GM23338 (cell line): ENCODE measurements around the gene GADL1. TPM values are rescaled to one million over a fixed set of nuclear protein-coding genes. Genes with fewer than 3 reads are reported as not detected.

Experiments used
- ATAC-seq: fragments of 200-7000 bp; cut with Tn5 transposase; 3 replicates; pipeline ENCODE4 v1.9.1; 2020
- DNase-seq: peaks from one replicate; pipeline ENCODE4 v3.0.0-alpha.2; 2015; ENCODE audit warnings: low spot score
- H2AFZ ChIP-seq: fragments of 200-600 bp; sonication (generic); 2 replicates; pipeline ENCODE4 v1.8.0; 2016; ENCODE audit warnings: antibody characterized with exemption, mild to moderate bottlenecking, moderate library complexity
- H3F3A ChIP-seq: fragments of 200-600 bp; sonication (generic); replicated peaks from 2 replicates; pipeline ENCODE4 v1.8.0; 2017; ENCODE audit warnings: antibody characterized with exemption, mixed run types, low read depth
- H3K27ac ChIP-seq: fragments of 200-600 bp; sonication (generic); 2 replicates; pipeline ENCODE4 v1.6.1; 2016; ENCODE audit warnings: low read depth
- H3K27me3 ChIP-seq: fragments of 200-600 bp; sonication (generic); 2 replicates; pipeline ENCODE4 v1.8.0; 2016; ENCODE audit warnings: mild to moderate bottlenecking, mixed run types, moderate library complexity; ENCODE audit not compliant: insufficient read depth
- H3K36me3 ChIP-seq: fragments of 200-600 bp; sonication (generic); 2 replicates; pipeline ENCODE4 v1.8.0; 2016; ENCODE audit warnings: mild to moderate bottlenecking; ENCODE audit not compliant: insufficient read depth
- H3K4me1 ChIP-seq: fragments of 200-600 bp; sonication (generic); 2 replicates; pipeline ENCODE4 v1.8.0; 2016; ENCODE audit warnings: mild to moderate bottlenecking, moderate library complexity; ENCODE audit not compliant: insufficient read depth
- H3K4me2 ChIP-seq: fragments of 200-600 bp; sonication (generic); 2 replicates; pipeline ENCODE4 v1.7.1; 2017; ENCODE audit warnings: mixed run types
- H3K4me3 ChIP-seq: fragments of 200-600 bp; sonication (generic); 2 replicates; pipeline ENCODE4 v1.6.1; 2016; ENCODE audit warnings: mixed run types
- H3K79me2 ChIP-seq: fragments of 200-600 bp; sonication (generic); replicated peaks from 2 replicates; pipeline ENCODE4 v1.8.0; 2017; ENCODE audit warnings: mild to moderate bottlenecking; ENCODE audit not compliant: insufficient read depth
- H3K9me2 ChIP-seq: fragments of 200-600 bp; sonication (generic); 2 replicates; pipeline ENCODE4 v1.8.0; 2017; ENCODE audit not compliant: insufficient read depth
- H4K20me1 ChIP-seq: fragments of 200-600 bp; sonication (generic); replicated peaks from 2 replicates; pipeline ENCODE4 v1.8.0; 2017; ENCODE audit warnings: mild to moderate bottlenecking; ENCODE audit not compliant: insufficient read depth
- H3K27ac Mint-ChIP-seq: 2 replicates; pipeline ENCODE4 v1.8.0; 2020; ENCODE audit warnings: inconsistent platforms, mild to moderate bottlenecking, moderate library complexity, mixed read lengths
- H3K27me3 Mint-ChIP-seq: 3 replicates; pipeline ENCODE4 v1.8.0; 2022; ENCODE audit warnings: low read depth, mild to moderate bottlenecking, moderate library complexity, mixed read lengths, inconsistent platforms; ENCODE audit not compliant: insufficient read depth, poor library complexity
- H3K36me3 Mint-ChIP-seq: 3 replicates; pipeline ENCODE4 v1.8.0; 2021; ENCODE audit warnings: low read depth, mild to moderate bottlenecking, inconsistent platforms, moderate library complexity, mixed read lengths
- H3K4me1 Mint-ChIP-seq: 3 replicates; pipeline ENCODE4 v1.8.0; 2020; ENCODE audit warnings: mild to moderate bottlenecking, inconsistent platforms, mixed read lengths
- H3K4me3 Mint-ChIP-seq: 3 replicates; pipeline ENCODE4 v1.8.0; 2021; ENCODE audit warnings: moderate library complexity, mild to moderate bottlenecking, inconsistent platforms, mixed read lengths
- H3K9me3 Mint-ChIP-seq: 3 replicates; pipeline ENCODE4 v1.8.0; 2020; ENCODE audit warnings: moderate library complexity, mild to moderate bottlenecking, inconsistent platforms, mixed read lengths
- EZH2 ChIP-seq: fragments of 200-600 bp; sonication (generic); IDR thresholded peaks from one replicate; pipeline ENCODE4 v1.8.0; 2017; ENCODE audit warnings: antibody characterized with exemption, mild to moderate bottlenecking, low read depth; ENCODE audit not compliant: unreplicated experiment
- EZH2phosphoT487 ChIP-seq: fragments of 200-600 bp; sonication (generic); IDR thresholded peaks from one replicate; pipeline ENCODE4 v1.8.1; 2018; ENCODE audit warnings: antibody characterized with exemption; ENCODE audit not compliant: unreplicated experiment
- JUNB ChIP-seq: IDR thresholded peaks from one replicate; pipeline ENCODE4 v1.6.1; 2016; ENCODE audit warnings: antibody characterized with exemption; ENCODE audit not compliant: unreplicated experiment
- NANOG ChIP-seq: IDR thresholded peaks from 2 replicates; pipeline ENCODE4 v1.6.1; 2016; ENCODE audit warnings: antibody characterized with exemption, borderline replicate concordance
- POLR2AphosphoS5 ChIP-seq: IDR thresholded peaks from 2 replicates; pipeline ENCODE4 v1.6.1; 2016; ENCODE audit warnings: antibody characterized with exemption, low read depth
- STAT1 ChIP-seq: IDR thresholded peaks from one replicate; pipeline ENCODE4 v1.6.1; 2016; ENCODE audit warnings: antibody characterized with exemption; ENCODE audit not compliant: unreplicated experiment
- ZNF114 ChIP-seq: fragments of 250-450 bp; sonication (Bioruptor Pico); IDR thresholded peaks from 2 replicates; pipeline ENCODE4 v1.5.0; 2020; ENCODE audit warnings: mild to moderate bottlenecking, moderate library complexity
- ZNF331 ChIP-seq: fragments of 250-450 bp; sonication (Bioruptor Pico); IDR thresholded peaks from 2 replicates; pipeline ENCODE4 v1.5.0; 2020; ENCODE audit warnings: low read depth, mild to moderate bottlenecking, moderate library complexity
- polyA plus RNA-seq: library from polyadenylated mRNA; unstranded; fragments of >200 nt; fragmentation: Nextera tagmentation; extraction: Ambion mirVana; gene quantifications from 2 replicates; pipeline ENCODE4 v1.2.1, GENCODE V29; 2016
- total RNA-seq: library from RNA; depleted of rRNA; stranded (reverse); fragments of >200 nt; shearing (Covaris generic); gene quantifications from 2 replicates; pipeline ENCODE4 v1.2.3, GENCODE V29; 2014
- TF ChIP-seq, protein P1 (sequence below): IDR thresholded peaks from 2 replicates; pipeline ENCODE4 v1.6.1; 2016; ENCODE audit warnings: antibody characterized with exemption
- TF ChIP-seq, protein P2 (sequence below), 2 experiments: fragments of 200-600 bp in 1 of 2; sonication (generic) in 1 of 2; conservative IDR thresholded peaks; 2 replicates each; pipeline versions ENCODE4 v1.5.1 to v1.6.1; 2016 to 2017; ENCODE audit warnings: antibody characterized with exemption in 2 of 2, low read depth in 2 of 2, mild to moderate bottlenecking in 2 of 2, moderate library complexity in 1 of 2
- TF ChIP-seq, protein P3 (sequence below): IDR thresholded peaks from one replicate; pipeline ENCODE4 v1.6.1; 2018; ENCODE audit warnings: antibody characterized with exemption; ENCODE audit not compliant: unreplicated experiment
- TF ChIP-seq, protein P4 (sequence below): fragments of 250-450 bp; sonication (Bioruptor Pico); IDR thresholded peaks from 2 replicates; pipeline ENCODE4 v1.5.0; 2020; ENCODE audit warnings: mild to moderate bottlenecking, moderate library complexity

Gene GADL1
- total and polyA plus RNA-seq, 2 experiments from 2014 or later, result 0.35 to 0.50 TPM

GRCh38 chr3:30724863-30725262, 169.6 kb downstream of the GADL1 start (continued):
- TF ChIP-seq, protein P1, sequence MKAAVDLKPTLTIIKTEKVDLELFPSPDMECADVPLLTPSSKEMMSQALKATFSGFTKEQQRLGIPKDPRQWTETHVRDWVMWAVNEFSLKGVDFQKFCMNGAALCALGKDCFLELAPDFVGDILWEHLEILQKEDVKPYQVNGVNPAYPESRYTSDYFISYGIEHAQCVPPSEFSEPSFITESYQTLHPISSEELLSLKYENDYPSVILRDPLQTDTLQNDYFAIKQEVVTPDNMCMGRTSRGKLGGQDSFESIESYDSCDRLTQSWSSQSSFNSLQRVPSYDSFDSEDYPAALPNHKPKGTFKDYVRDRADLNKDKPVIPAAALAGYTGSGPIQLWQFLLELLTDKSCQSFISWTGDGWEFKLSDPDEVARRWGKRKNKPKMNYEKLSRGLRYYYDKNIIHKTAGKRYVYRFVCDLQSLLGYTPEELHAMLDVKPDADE, result no peak
- TF ChIP-seq ZNF114, result no peak
- TF ChIP-seq EZH2, result no peak

- ATAC-seq (no peak), DNase-seq (no peak)
- Histone ChIP-seq H3K27ac (no peak overlapping the region), H3K4me3 (no peak overlapping the region), H3K36me3 (no peaks in the 10 kb centered on the region), H3K27me3 (no peaks in the 10 kb centered on the region), H3K79me2 (no peaks in the 10 kb centered on the region), H3K4me2 (no peak overlapping the region), H3K9me2 (peaks cover 9% of the 10 kb centered on the region), H2AFZ (no peak overlapping the region), H3F3A (no peaks in the 10 kb centered on the region), H3K4me1 (no peaks in the 10 kb centered on the region), H4K20me1 (no peaks in the 10 kb centered on the region)
- Mint-ChIP-seq H3K36me3 (no peaks in the 10 kb centered on the region), H3K9me3 (no peaks in the 10 kb centered on the region), H3K4me1 (0 out of 3 replicates have a peak, but pooled peaks cover 2% of the 10 kb centered on the region), H3K27me3 (no peaks in the 10 kb centered on the region), H3K4me3 (no peak overlapping the region), H3K27ac (no peak overlapping the region)
- TF ChIP-seq, protein P2, sequence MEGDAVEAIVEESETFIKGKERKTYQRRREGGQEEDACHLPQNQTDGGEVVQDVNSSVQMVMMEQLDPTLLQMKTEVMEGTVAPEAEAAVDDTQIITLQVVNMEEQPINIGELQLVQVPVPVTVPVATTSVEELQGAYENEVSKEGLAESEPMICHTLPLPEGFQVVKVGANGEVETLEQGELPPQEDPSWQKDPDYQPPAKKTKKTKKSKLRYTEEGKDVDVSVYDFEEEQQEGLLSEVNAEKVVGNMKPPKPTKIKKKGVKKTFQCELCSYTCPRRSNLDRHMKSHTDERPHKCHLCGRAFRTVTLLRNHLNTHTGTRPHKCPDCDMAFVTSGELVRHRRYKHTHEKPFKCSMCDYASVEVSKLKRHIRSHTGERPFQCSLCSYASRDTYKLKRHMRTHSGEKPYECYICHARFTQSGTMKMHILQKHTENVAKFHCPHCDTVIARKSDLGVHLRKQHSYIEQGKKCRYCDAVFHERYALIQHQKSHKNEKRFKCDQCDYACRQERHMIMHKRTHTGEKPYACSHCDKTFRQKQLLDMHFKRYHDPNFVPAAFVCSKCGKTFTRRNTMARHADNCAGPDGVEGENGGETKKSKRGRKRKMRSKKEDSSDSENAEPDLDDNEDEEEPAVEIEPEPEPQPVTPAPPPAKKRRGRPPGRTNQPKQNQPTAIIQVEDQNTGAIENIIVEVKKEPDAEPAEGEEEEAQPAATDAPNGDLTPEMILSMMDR (conservative IDR thresholded peaks at IDR 0.05; ENCODE audit: low read depth in 2 of 2), result no peak
- TF ChIP-seq JUNB (no peak), EZH2phosphoT487 (no peak), ZNF331 (no peak), STAT1 (no peak), ZNF114 (no peak), NANOG (no peak), POLR2AphosphoS5 (no peak)
- TF ChIP-seq, protein P3, sequence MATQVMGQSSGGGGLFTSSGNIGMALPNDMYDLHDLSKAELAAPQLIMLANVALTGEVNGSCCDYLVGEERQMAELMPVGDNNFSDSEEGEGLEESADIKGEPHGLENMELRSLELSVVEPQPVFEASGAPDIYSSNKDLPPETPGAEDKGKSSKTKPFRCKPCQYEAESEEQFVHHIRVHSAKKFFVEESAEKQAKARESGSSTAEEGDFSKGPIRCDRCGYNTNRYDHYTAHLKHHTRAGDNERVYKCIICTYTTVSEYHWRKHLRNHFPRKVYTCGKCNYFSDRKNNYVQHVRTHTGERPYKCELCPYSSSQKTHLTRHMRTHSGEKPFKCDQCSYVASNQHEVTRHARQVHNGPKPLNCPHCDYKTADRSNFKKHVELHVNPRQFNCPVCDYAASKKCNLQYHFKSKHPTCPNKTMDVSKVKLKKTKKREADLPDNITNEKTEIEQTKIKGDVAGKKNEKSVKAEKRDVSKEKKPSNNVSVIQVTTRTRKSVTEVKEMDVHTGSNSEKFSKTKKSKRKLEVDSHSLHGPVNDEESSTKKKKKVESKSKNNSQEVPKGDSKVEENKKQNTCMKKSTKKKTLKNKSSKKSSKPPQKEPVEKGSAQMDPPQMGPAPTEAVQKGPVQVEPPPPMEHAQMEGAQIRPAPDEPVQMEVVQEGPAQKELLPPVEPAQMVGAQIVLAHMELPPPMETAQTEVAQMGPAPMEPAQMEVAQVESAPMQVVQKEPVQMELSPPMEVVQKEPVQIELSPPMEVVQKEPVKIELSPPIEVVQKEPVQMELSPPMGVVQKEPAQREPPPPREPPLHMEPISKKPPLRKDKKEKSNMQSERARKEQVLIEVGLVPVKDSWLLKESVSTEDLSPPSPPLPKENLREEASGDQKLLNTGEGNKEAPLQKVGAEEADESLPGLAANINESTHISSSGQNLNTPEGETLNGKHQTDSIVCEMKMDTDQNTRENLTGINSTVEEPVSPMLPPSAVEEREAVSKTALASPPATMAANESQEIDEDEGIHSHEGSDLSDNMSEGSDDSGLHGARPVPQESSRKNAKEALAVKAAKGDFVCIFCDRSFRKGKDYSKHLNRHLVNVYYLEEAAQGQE, result no peak
- TF ChIP-seq, protein P4, sequence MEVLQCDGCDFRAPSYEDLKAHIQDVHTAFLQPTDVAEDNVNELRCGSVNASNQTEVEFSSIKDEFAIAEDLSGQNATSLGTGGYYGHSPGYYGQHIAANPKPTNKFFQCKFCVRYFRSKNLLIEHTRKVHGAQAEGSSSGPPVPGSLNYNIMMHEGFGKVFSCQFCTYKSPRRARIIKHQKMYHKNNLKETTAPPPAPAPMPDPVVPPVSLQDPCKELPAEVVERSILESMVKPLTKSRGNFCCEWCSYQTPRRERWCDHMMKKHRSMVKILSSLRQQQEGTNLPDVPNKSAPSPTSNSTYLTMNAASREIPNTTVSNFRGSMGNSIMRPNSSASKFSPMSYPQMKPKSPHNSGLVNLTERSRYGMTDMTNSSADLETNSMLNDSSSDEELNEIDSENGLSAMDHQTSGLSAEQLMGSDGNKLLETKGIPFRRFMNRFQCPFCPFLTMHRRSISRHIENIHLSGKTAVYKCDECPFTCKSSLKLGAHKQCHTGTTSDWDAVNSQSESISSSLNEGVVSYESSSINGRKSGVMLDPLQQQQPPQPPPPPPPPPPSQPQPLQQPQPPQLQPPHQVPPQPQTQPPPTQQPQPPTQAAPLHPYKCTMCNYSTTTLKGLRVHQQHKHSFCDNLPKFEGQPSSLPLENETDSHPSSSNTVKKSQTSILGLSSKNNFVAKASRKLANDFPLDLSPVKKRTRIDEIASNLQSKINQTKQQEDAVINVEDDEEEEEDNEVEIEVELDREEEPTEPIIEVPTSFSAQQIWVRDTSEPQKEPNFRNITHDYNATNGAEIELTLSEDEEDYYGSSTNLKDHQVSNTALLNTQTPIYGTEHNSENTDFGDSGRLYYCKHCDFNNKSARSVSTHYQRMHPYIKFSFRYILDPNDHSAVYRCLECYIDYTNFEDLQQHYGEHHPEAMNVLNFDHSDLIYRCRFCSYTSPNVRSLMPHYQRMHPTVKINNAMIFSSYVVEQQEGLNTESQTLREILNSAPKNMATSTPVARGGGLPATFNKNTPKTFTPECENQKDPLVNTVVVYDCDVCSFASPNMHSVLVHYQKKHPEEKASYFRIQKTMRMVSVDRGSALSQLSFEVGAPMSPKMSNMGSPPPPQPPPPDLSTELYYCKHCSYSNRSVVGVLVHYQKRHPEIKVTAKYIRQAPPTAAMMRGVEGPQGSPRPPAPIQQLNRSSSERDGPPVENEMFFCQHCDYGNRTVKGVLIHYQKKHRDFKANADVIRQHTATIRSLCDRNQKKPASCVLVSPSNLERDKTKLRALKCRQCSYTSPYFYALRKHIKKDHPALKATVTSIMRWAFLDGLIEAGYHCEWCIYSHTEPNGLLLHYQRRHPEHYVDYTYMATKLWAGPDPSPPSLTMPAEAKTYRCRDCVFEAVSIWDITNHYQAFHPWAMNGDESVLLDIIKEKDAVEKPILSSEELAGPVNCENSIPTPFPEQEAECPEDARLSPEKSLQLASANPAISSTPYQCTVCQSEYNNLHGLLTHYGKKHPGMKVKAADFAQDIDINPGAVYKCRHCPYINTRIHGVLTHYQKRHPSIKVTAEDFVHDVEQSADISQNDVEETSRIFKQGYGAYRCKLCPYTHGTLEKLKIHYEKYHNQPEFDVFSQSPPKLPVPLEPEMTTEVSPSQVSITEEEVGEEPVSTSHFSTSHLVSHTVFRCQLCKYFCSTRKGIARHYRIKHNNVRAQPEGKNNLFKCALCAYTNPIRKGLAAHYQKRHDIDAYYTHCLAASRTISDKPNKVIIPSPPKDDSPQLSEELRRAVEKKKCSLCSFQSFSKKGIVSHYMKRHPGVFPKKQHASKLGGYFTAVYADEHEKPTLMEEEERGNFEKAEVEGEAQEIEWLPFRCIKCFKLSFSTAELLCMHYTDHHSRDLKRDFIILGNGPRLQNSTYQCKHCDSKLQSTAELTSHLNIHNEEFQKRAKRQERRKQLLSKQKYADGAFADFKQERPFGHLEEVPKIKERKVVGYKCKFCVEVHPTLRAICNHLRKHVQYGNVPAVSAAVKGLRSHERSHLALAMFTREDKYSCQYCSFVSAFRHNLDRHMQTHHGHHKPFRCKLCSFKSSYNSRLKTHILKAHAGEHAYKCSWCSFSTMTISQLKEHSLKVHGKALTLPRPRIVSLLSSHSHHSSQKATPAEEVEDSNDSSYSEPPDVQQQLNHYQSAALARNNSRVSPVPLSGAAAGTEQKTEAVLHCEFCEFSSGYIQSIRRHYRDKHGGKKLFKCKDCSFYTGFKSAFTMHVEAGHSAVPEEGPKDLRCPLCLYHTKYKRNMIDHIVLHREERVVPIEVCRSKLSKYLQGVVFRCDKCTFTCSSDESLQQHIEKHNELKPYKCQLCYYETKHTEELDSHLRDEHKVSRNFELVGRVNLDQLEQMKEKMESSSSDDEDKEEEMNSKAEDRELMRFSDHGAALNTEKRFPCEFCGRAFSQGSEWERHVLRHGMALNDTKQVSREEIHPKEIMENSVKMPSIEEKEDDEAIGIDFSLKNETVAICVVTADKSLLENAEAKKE (CRISPR knock-in tag), result no peak
- TF ChIP-seq, protein P1, result no peak
These were observed 171.2 kb downstream of the GADL1 start for GRCh38 chr3:30723211-30723610.
